ENCODE data around the gene BMS1. TPM values are rescaled to one million over a fixed set of nuclear protein-coding genes. Genes with fewer than 3 reads are reported as not detected.

Gene BMS1
- total RNA-seq, 2 donors from 2014 or later: 10.2 to 18.2 TPM

GRCh38 chr10:42875798-42876341 lies 93.3 kb downstream of the BMS1 start:
- intact Hi-C loops (cut with DNase I): no loop called here
- H3K9me3 ChIP-seq: no peaks in the 10 kb centered on the region
- H3K36me3 ChIP-seq: no peaks in the 10 kb centered on the region
- no peak for TF ChIP-seq CTCF (IDR thresholded peaks at IDR 0.05)
- TF ChIP-seq POLR2AphosphoS5 (IDR thresholded peaks at IDR 0.05): no peak
- TF ChIP-seq POLR2A (IDR thresholded peaks at IDR 0.05): no peak
- DNase-seq (ENCODE audit: low spot score): no peak
- H3K27me3 ChIP-seq (replicated peaks; ENCODE audit: insufficient read depth): no peaks in the 10 kb centered on the region
- no peaks in the 10 kb centered on the region for H3K4me1 ChIP-seq (replicated peaks)
- WGBS: 19% methylated on average over 12 of the region's 12 CpGs
- no peak overlapping the region for H3K4me3 ChIP-seq
- no peak overlapping the region for H3K27ac ChIP-seq

GRCh38 chr10:42876476-42876875 lies 93.9 kb downstream of the BMS1 start:
- WGBS: 90% methylated on average over 9 of the region's 9 CpGs
- Histone ChIP-seq H3K27me3 (replicated peaks; ENCODE audit: insufficient read depth) (no peaks in the 10 kb centered on the region), H3K27ac (no peak overlapping the region), H3K4me3 (no peak overlapping the region), H3K36me3 (no peaks in the 10 kb centered on the region), H3K9me3 (no peaks in the 10 kb centered on the region), H3K4me1 (replicated peaks) (no peaks in the 10 kb centered on the region)
- TF ChIP-seq CTCF (IDR thresholded peaks at IDR 0.05) (no peak), POLR2AphosphoS5 (IDR thresholded peaks at IDR 0.05) (no peak), POLR2A (IDR thresholded peaks at IDR 0.05) (no peak)
- no peak for DNase-seq (ENCODE audit: low spot score)
- intact Hi-C loops (cut with DNase I): no loop called here

DNA sequence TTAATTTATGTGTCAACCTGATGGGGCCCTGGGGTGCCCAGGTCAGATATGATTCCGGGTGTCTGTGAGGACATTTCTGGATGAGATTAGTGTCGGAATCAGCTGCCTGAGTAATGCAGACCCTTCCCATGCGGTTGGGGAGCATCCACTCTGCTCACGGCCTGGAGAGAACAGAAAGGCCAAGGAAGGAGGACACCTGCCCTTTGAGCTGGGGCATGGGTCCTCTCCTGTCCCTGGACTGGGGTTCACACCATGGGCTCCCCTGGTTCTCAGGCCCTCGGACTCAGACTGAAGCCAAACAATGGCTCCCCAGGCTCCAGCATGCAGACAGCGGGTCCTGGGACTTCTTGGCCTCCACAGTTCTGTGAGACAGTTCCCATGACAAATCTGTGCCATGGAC lies 94.3 kb downstream of the BMS1 start:
- intact Hi-C loops (cut with DNase I): no loop called here
- H3K4me3 ChIP-seq: no peak overlapping the region
- no peaks in the 10 kb centered on the region for H3K9me3 ChIP-seq
- H3K27ac ChIP-seq: no peak overlapping the region
- WGBS: 95% methylated on average over 6 of the region's 6 CpGs
- no peaks in the 10 kb centered on the region for H3K4me1 ChIP-seq (replicated peaks)
- H3K36me3 ChIP-seq: no peaks in the 10 kb centered on the region
- no peaks in the 10 kb centered on the region for H3K27me3 ChIP-seq (replicated peaks; ENCODE audit: insufficient read depth)
- TF ChIP-seq POLR2AphosphoS5 (IDR thresholded peaks at IDR 0.05) (no peak), POLR2A (IDR thresholded peaks at IDR 0.05) (no peak), CTCF (IDR thresholded peaks at IDR 0.05) (no peak)
- no peak for DNase-seq (ENCODE audit: low spot score)

- intact Hi-C loops (cut with DNase I): no loop called here
- H3K4me3 ChIP-seq: no peak overlapping the region
- H3K36me3 ChIP-seq: no peaks in the 10 kb centered on the region
- no peak for DNase-seq (ENCODE audit: low spot score)
- H3K4me1 ChIP-seq (replicated peaks): no peaks in the 10 kb centered on the region
- no peak for TF ChIP-seq POLR2A (IDR thresholded peaks at IDR 0.05)
- no peak for TF ChIP-seq POLR2AphosphoS5 (IDR thresholded peaks at IDR 0.05)
- no peak for TF ChIP-seq CTCF (IDR thresholded peaks at IDR 0.05)
- H3K27me3 ChIP-seq (replicated peaks; ENCODE audit: insufficient read depth): no peaks in the 10 kb centered on the region
- H3K9me3 ChIP-seq: no peaks in the 10 kb centered on the region
- 91% methylated on average over 4 of the region's 4 CpGs for WGBS
- no peak overlapping the region for H3K27ac ChIP-seq
These were observed 95.0 kb downstream of the BMS1 start for GRCh38 chr10:42877496-42878030.

DNA sequence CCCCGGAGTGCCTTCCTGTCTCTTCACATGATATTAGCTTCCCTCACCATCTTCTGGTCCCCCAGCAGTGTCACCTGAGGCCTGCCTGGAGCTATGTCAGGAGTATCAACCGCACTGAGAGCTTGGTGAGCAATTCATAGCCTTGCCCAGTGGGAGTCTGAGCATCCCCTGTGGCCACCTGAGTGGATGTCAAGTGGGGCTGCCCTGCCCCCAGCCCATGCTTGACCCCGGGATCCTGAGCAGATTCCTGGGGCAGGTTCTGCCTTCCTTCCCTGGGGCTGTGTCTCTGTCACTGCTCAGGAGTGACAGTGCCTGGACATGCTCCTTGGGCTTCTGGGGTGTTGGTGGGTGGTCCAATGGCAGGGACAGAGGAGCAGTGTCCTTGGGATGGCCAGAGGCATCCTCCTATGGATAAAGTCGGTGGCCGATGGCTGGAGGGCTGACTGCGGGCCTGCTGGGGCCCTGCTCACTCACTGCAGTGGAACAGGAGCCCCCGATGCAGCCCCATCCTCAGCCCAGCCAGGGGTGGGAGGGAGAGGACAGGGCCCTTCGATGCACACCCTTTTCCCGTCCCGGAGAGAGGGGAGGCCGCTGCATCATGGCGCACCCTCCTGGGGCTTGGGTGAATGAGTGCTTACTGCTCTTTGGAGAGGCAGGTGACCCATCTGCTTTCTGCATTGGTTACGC lies 95.7 kb downstream of the BMS1 start:
- no peak for DNase-seq (ENCODE audit: low spot score)
- 93% methylated on average over 12 of the region's 13 CpGs for WGBS

More for the DNA sequence above, 95.7 kb downstream of the BMS1 start:
- intact Hi-C loops (cut with DNase I): no loop called here
- Histone ChIP-seq H3K27ac (no peak overlapping the region), H3K9me3 (no peaks in the 10 kb centered on the region), H3K27me3 (replicated peaks; ENCODE audit: insufficient read depth) (no peaks in the 10 kb centered on the region), H3K36me3 (no peaks in the 10 kb centered on the region), H3K4me3 (no peak overlapping the region), H3K4me1 (replicated peaks) (no peaks in the 10 kb centered on the region)
- no peak for TF ChIP-seq CTCF (IDR thresholded peaks at IDR 0.05)
- TF ChIP-seq POLR2A (IDR thresholded peaks at IDR 0.05): no peak
- TF ChIP-seq POLR2AphosphoS5 (IDR thresholded peaks at IDR 0.05): no peak
